Trophoblast cell (in vitro differentiated cells and primary cell): ENCODE results near the gene LCN9.

Experiments
- DNase-seq, 2 donors: peaks; one replicate each; pipeline ENCODE4 v3.0.0-alpha.2; 2016
- H2AFZ ChIP-seq: 2 replicates; pipeline ENCODE4 v1.6.1; 2013; ENCODE audit warnings: low read length, moderate library complexity, mild to moderate bottlenecking; ENCODE audit not compliant: insufficient read depth, poor library complexity
- H2AK5ac ChIP-seq: 2 replicates; pipeline ENCODE4 v1.6.1; 2013; ENCODE audit warnings: mild to moderate bottlenecking, low read length
- H2BK120ac ChIP-seq: 2 replicates; pipeline ENCODE4 v1.6.1; 2013; ENCODE audit warnings: low read length, mild to moderate bottlenecking, moderate library complexity; ENCODE audit not compliant: insufficient read depth, poor library complexity
- H2BK12ac ChIP-seq: 2 replicates; pipeline ENCODE4 v1.6.1; 2013; ENCODE audit warnings: mild to moderate bottlenecking, low read length, moderate library complexity
- H2BK5ac ChIP-seq: 2 replicates; pipeline ENCODE4 v1.6.1; 2013; ENCODE audit warnings: low read length, low read depth, moderate library complexity, mild to moderate bottlenecking; ENCODE audit not compliant: poor library complexity
- H3K14ac ChIP-seq: 2 replicates; pipeline ENCODE4 v1.6.1; 2013; ENCODE audit warnings: mild to moderate bottlenecking, low read length
- H3K18ac ChIP-seq: 2 replicates; pipeline ENCODE4 v1.6.1; 2013; ENCODE audit warnings: mild to moderate bottlenecking, low read length
- H3K23ac ChIP-seq: 2 replicates; pipeline ENCODE4 v1.6.1; 2013; ENCODE audit warnings: low read length
- H3K27ac ChIP-seq: 2 replicates; pipeline ENCODE4 v1.5.1; 2013; ENCODE audit warnings: low read depth, mild to moderate bottlenecking, inconsistent platforms, low read length, moderate library complexity
- H3K27me3 ChIP-seq: 2 replicates; pipeline ENCODE4 v1.6.1; 2013; ENCODE audit warnings: inconsistent platforms, mild to moderate bottlenecking, low read length, moderate library complexity; ENCODE audit not compliant: insufficient read depth
- H3K36me3 ChIP-seq, 2 experiments: 1 replicate in 1 of 2; 2 replicates in 1 of 2; pipeline ENCODE4 v1.6.1; 2013; ENCODE audit warnings: low read length in 2 of 2, mild to moderate bottlenecking in 2 of 2, moderate library complexity in 1 of 2; ENCODE audit not compliant: insufficient read depth in 2 of 2, control insufficient read depth in 1 of 2
- H3K4ac ChIP-seq: 2 replicates; pipeline ENCODE4 v1.6.1; 2013; ENCODE audit warnings: low read depth, mild to moderate bottlenecking, low read length, moderate library complexity
- H3K4me1 ChIP-seq, 2 experiments: 1 replicate in 1 of 2; 2 replicates in 1 of 2; pipeline ENCODE4 v1.6.1; 2013; ENCODE audit warnings: low read length in 2 of 2, mild to moderate bottlenecking in 2 of 2, moderate library complexity in 1 of 2; ENCODE audit not compliant: insufficient read depth in 2 of 2, control insufficient read depth in 1 of 2
- H3K4me2 ChIP-seq: 2 replicates; pipeline ENCODE4 v1.6.1; 2013; ENCODE audit warnings: inconsistent platforms, mild to moderate bottlenecking, low read length, moderate library complexity
- H3K4me3 ChIP-seq: 2 replicates; pipeline ENCODE4 v1.5.1; 2013; ENCODE audit warnings: mild to moderate bottlenecking, low read depth, low read length, inconsistent platforms
- H3K79me1 ChIP-seq: one replicate; pipeline ENCODE4 v1.6.1; 2013; ENCODE audit warnings: low read length
- H3K79me2 ChIP-seq: 2 replicates; pipeline ENCODE4 v1.6.1; 2013; ENCODE audit warnings: low read length, mild to moderate bottlenecking; ENCODE audit not compliant: control insufficient read depth, insufficient read depth, poor library complexity
- H3K9ac ChIP-seq: 2 replicates; pipeline ENCODE4 v1.6.1; 2013; ENCODE audit warnings: mild to moderate bottlenecking, low read length
- H3K9me3 ChIP-seq: 2 replicates; pipeline ENCODE4 v1.6.1; 2013; ENCODE audit warnings: low read depth, mild to moderate bottlenecking, control low read depth, inconsistent platforms, low read length; ENCODE audit not compliant: insufficient read depth
- H4K12ac ChIP-seq: 2 replicates; pipeline ENCODE4 v1.6.1; 2013; ENCODE audit warnings: low read depth, mild to moderate bottlenecking, low read length, moderate library complexity
- H4K8ac ChIP-seq: 2 replicates; pipeline ENCODE4 v1.6.1; 2013; ENCODE audit warnings: low read depth, mild to moderate bottlenecking, low read length, moderate library complexity
- H4K91ac ChIP-seq: one replicate; pipeline ENCODE4 v1.6.1; 2013; ENCODE audit warnings: low read depth, mild to moderate bottlenecking, low read length, moderate library complexity
- WGBS: extraction: QIAGEN DNeasy Blood & Tissue Kit; methylation state at CpG from one replicate; pipeline ENCODE4 v1.1.7; 2013; ENCODE audit warnings: missing lambda C conversion rate; ENCODE audit not compliant: insufficient read length, insufficient coverage; ENCODE audit errors: extremely low coverage; 5-methylcytosine and 5-hydroxymethylcytosine counted together

The LCN9 gene

DNA sequence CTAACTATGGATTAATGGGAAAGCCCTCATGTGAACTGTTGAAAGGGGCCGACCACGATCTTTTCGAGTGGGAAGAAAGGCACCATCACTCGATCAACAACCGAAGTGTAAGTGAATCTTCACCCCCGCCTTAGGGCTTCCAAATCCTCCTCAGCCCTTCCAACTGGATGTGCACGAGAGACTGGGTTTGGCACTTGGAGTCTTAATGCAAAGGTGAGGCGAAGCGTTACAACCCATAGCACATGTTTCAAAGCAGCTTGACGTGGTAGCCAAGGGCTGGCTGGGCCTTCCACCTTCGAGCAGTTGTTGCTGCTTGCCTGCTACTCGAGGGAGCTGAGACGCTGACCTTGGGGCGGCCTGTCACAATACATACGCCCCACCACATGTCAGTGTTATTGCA lies 5.7 kb upstream of the LCN9 start:
- Histone ChIP-seq H3K79me1 (no peaks in the 10 kb centered on the region), H2AFZ (no peak overlapping the region), H3K18ac (no peak overlapping the region), H2AK5ac (no peak overlapping the region), H3K14ac (no peak overlapping the region), H3K79me2 (no peaks in the 10 kb centered on the region), H3K4me1 (no peaks in the 10 kb centered on the region), H3K36me3 (peaks cover 0 to 2% of the 10 kb centered on the region in 2 experiments), H3K27ac (no peak overlapping the region), H3K9ac (no peak overlapping the region), H3K23ac (no peak overlapping the region), H2BK12ac (no peak overlapping the region), H4K91ac (no peak overlapping the region), H3K9me3 (peaks cover 26% of the 10 kb centered on the region), H3K4me2 (no peak overlapping the region), H2BK5ac (no peak overlapping the region), H2BK120ac (no peak overlapping the region), H3K4ac (no peak overlapping the region), H4K8ac (no peak overlapping the region), H3K27me3 (no peaks in the 10 kb centered on the region), H3K4me3 (no peak overlapping the region), H4K12ac (no peak overlapping the region)
- no CpG with 5 or more reads among the region's 15 CpGs for WGBS
- DNase-seq, result no peak

DNA sequence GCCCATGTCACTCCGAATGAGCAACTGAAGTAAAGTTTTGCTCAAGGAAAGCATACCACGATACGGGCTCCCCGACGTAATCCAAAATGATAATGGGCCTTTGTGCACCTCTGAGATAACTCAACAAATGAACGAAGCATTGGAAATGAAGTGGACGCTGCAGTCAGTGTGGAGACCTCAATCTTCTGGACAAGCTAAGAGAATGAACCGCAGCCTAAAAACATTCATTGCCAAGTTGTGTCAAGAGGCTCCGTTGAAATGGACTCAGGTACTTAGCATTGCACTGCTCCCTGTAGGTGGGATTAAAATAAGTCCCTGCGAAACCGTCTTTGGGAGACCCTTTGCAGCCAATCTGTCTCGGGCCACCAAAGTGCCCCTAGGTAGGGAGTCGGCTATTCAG lies 3.9 kb upstream of the LCN9 start:
- Histone ChIP-seq H3K4me3 (no peak overlapping the region), H4K8ac (no peak overlapping the region), H3K9me3 (peaks cover 24% of the 10 kb centered on the region), H3K27me3 (no peaks in the 10 kb centered on the region), H3K79me2 (no peaks in the 10 kb centered on the region), H3K14ac (no peak overlapping the region), H3K4ac (no peak overlapping the region), H3K36me3 (peaks cover 0 to 2% of the 10 kb centered on the region in 2 experiments), H3K4me2 (no peak overlapping the region), H2BK5ac (no peak overlapping the region), H2BK12ac (no peak overlapping the region), H2BK120ac (no peak overlapping the region), H3K79me1 (no peaks in the 10 kb centered on the region), H2AK5ac (no peak overlapping the region), H4K91ac (no peak overlapping the region), H4K12ac (no peak overlapping the region), H3K18ac (no peak overlapping the region), H3K4me1 (no peaks in the 10 kb centered on the region), H2AFZ (no peak overlapping the region), H3K27ac (no peak overlapping the region), H3K23ac (no peak overlapping the region), H3K9ac (no peak overlapping the region)
- no peak for DNase-seq
- WGBS, result no CpG with 5 or more reads among the region's 13 CpGs

DNA sequence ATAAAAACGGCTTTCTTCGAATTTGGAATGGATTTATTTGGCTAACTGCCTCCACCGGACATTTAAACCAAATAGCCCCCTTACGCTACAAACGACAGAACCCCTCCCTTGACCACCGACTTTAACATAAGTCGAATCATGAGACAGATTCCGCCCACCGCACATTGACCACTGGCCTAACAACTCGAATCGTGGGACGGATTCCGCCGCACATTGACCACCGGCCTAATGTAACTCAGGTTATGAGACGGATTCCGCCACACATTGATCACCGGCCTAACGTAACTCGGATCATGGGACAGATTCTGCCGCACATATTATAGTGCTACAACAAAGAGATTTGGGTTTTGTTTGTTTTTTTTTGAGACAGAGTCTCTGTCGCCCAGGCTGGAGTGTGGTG lies 2.7 kb upstream of the LCN9 start:
- Histone ChIP-seq H3K27ac (no peak overlapping the region), H4K91ac (no peak overlapping the region), H3K4me2 (no peak overlapping the region), H3K4ac (no peak overlapping the region), H3K79me1 (no peaks in the 10 kb centered on the region), H3K4me3 (no peak overlapping the region), H3K14ac (no peak overlapping the region), H3K9ac (no peak overlapping the region), H2BK5ac (no peak overlapping the region), H3K18ac (no peak overlapping the region), H2AFZ (no peak overlapping the region), H4K12ac (no peak overlapping the region), H3K27me3 (no peaks in the 10 kb centered on the region), H2BK120ac (no peak overlapping the region), H4K8ac (no peak overlapping the region), H3K79me2 (no peaks in the 10 kb centered on the region), H3K4me1 (no peaks in the 10 kb centered on the region), H3K23ac (no peak overlapping the region), H2AK5ac (no peak overlapping the region), H3K9me3 (peaks cover 18% of the 10 kb centered on the region), H3K36me3 (no peaks in the 10 kb centered on the region), H2BK12ac (no peak overlapping the region)
- WGBS, result no CpG with 5 or more reads among the region's 22 CpGs
- no peak for DNase-seq

DNA sequence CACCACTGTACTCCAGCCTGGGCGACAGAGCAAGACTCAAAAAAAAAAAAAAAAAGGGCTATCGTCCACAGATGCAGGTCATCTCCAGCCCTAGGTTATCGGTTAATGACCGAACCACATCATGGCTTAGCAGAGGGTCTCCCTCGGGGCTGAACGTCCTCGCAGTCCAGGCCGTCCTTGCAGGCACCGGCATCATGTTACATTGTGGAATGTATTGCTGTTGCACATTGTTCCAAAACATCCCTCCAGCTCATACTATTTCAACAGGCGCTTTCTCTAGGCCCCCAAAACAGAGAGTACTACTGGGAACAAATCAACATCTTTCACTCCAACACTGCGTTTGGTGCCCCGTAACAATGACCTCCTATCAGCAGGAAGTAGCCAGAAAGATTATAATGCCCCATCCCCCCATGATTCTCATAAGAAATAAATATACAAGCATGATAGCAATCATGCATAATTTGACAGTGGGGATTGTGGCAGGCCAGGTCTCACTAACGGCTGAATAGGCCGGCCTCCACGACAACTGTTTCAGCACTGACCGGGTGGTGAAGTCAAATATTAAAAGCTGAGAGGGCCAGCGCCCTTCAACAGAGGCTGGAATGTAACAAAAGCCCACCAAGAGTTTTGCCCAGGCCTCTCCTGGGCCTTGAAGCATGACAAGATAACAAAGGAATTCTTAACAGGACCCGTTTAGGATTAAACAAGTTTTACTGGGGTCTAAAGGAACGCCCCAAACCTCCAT lies 1.1 kb upstream of the LCN9 start:
- Histone ChIP-seq H3K79me1 (no peaks in the 10 kb centered on the region), H3K4ac (no peak overlapping the region), H2BK5ac (no peak overlapping the region), H2AFZ (no peak overlapping the region), H4K8ac (no peak overlapping the region), H3K4me3 (no peak overlapping the region), H3K14ac (no peak overlapping the region), H4K12ac (no peak overlapping the region), H3K23ac (no peak overlapping the region), H2BK120ac (no peak overlapping the region), H3K9me3 (peaks cover 11% of the 10 kb centered on the region), H3K27ac (no peak overlapping the region), H3K4me2 (no peak overlapping the region), H3K18ac (no peak overlapping the region), H2AK5ac (no peak overlapping the region), H3K79me2 (no peaks in the 10 kb centered on the region), H3K27me3 (no peaks in the 10 kb centered on the region), H3K36me3 (no peaks in the 10 kb centered on the region), H2BK12ac (no peak overlapping the region), H4K91ac (no peak overlapping the region), H3K9ac (no peak overlapping the region), H3K4me1 (no peaks in the 10 kb centered on the region)
- WGBS, result no CpG with 5 or more reads among the region's 19 CpGs
- no peak for DNase-seq
